OCI-LY3 (cell line): Measurements from ENCODE around the gene MIEF1.

Experiments used
- H2AFZ ChIP-seq: fragments of 200-600, 300-600 bp; shearing (Covaris generic); 2 replicates; pipeline ENCODE4 v1.6.0; 2014; ENCODE audit warnings: antibody characterized with exemption, low read depth, low read length
- H3K27ac ChIP-seq: fragments of 200-600, 300-600 bp; sonication (generic); 2 replicates; pipeline ENCODE4 v1.5.1; 2014; ENCODE audit warnings: mild to moderate bottlenecking, low read length, moderate library complexity, mixed read lengths
- H3K27me3 ChIP-seq: fragments of 200-600, 300-600 bp; sonication (generic); 2 replicates; pipeline ENCODE4 v1.6.1; 2014; ENCODE audit warnings: low read depth, low read length, mixed read lengths
- H3K36me3 ChIP-seq: fragments of 200-600, 300-600 bp; sonication (generic); replicated peaks from 2 replicates; pipeline ENCODE3; 2014; ENCODE audit warnings: low read depth, low read length, mixed read lengths
- H3K4me1 ChIP-seq: fragments of 300-600, 200-600 bp; sonication (generic); 2 replicates; pipeline ENCODE4 v1.6.1; 2014; ENCODE audit warnings: low read length, mixed read lengths
- H3K4me2 ChIP-seq: fragments of 200-600, 300-600 bp; sonication (generic); 2 replicates; pipeline ENCODE4 v1.6.1; 2014; ENCODE audit warnings: low read length, mixed read lengths
- H3K4me3 ChIP-seq: fragments of 300-600, 200-600 bp; sonication (generic); 2 replicates; pipeline ENCODE4 v1.5.1; 2014; ENCODE audit warnings: antibody characterized with exemption, mild to moderate bottlenecking, low read length, moderate library complexity
- H3K79me2 ChIP-seq: fragments of 300-600, 200-600 bp; shearing (Covaris generic); 2 replicates; pipeline ENCODE4 v1.6.1; 2014; ENCODE audit warnings: mild to moderate bottlenecking, low read length, mixed read lengths
- H3K9ac ChIP-seq: fragments of 300-600, 200-600 bp; shearing (Covaris generic); 2 replicates; pipeline ENCODE4 v1.6.0; 2014; ENCODE audit warnings: mild to moderate bottlenecking, low read length, moderate library complexity
- H3K9me3 ChIP-seq: fragments of 200-600, 300-600 bp; shearing (Covaris generic); 2 replicates; pipeline ENCODE4 v1.6.1; 2014; ENCODE audit warnings: low read length, mixed read lengths; ENCODE audit not compliant: insufficient read depth
- H4K20me1 ChIP-seq: fragments of 200-600, 300-600 bp; sonication (generic); 2 replicates; pipeline ENCODE4 v1.6.1; 2016; ENCODE audit warnings: low read length, mixed read lengths; ENCODE audit not compliant: insufficient read depth
- EZH2phosphoT487 ChIP-seq: fragments of 200-600 bp; shearing (Covaris generic); IDR thresholded peaks from 2 replicates; pipeline ENCODE4 v1.6.1; 2018; ENCODE audit warnings: antibody characterized with exemption, mixed run types, low read depth
- TF ChIP-seq, protein P1 (sequence below): fragments of 200-600, 300-600 bp; sonication (generic); IDR thresholded peaks from 2 replicates; pipeline ENCODE4 v1.5.1; 2014; ENCODE audit warnings: antibody characterized with exemption, low read length, low read depth

MIEF1 gene

DNA sequence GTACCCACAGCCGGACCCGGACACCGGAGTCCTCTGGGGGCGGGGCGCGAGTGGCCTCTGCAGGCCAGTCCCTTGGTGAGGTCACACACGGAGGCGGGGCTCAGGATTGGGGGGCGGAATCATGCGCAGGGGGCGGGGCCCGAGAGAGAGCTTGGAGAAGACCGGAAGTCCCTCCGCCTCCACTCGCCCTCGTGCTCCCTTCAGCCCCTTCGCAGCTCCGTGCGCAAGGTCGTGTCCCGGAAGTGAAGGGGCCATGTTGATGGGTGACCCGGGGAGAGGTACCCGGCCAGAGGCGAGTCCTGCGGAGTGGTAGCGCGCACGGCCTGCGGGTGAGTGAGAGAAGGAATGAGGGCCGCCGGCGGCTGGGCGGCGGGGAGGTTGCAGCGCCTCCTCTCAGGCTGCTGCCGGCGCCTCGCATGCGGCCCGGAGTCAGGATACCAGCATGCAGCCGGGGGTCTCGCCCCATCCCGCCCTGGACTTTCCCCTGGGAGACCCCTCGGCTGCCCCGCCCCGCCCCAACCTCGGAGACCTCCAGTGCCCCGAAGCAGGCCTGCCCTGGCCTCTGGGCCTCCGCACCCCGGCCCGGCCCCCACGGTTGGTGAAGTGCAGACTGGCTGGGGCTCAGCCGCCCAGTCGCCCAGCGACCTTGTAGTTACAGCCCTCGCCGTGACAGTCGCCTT, at the start of gene MIEF1:
Gene MIEF1 (plus strand): TSS at position 182 of the 680 bp plus-strand sequence. CDS start 9,005 bp downstream, outside the sequence.
- Histone ChIP-seq H3K4me2 (peak within 1 kb of the TSS; percentile 91), H3K27ac (peak within 1 kb of the TSS; percentile 31), H3K79me2 (peaks cover 50% of the 10 kb centered on the region), H4K20me1 (no peaks in the 10 kb centered on the region), H3K27me3 (no peaks in the 10 kb centered on the region), H3K9ac (peak within 1 kb of the TSS; percentile 91), H3K4me3 (peak within 1 kb of the TSS; percentile 90), H3K36me3 (peaks cover 29% of the 10 kb centered on the region), H3K4me1 (peaks cover 18% of the 10 kb centered on the region), H3K9me3 (no peaks in the 10 kb centered on the region), H2AFZ (peak within 1 kb of the TSS; percentile 50)
- TF ChIP-seq EZH2phosphoT487, result no peak
- TF ChIP-seq, protein P1, sequence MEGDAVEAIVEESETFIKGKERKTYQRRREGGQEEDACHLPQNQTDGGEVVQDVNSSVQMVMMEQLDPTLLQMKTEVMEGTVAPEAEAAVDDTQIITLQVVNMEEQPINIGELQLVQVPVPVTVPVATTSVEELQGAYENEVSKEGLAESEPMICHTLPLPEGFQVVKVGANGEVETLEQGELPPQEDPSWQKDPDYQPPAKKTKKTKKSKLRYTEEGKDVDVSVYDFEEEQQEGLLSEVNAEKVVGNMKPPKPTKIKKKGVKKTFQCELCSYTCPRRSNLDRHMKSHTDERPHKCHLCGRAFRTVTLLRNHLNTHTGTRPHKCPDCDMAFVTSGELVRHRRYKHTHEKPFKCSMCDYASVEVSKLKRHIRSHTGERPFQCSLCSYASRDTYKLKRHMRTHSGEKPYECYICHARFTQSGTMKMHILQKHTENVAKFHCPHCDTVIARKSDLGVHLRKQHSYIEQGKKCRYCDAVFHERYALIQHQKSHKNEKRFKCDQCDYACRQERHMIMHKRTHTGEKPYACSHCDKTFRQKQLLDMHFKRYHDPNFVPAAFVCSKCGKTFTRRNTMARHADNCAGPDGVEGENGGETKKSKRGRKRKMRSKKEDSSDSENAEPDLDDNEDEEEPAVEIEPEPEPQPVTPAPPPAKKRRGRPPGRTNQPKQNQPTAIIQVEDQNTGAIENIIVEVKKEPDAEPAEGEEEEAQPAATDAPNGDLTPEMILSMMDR, result no peak

DNA sequence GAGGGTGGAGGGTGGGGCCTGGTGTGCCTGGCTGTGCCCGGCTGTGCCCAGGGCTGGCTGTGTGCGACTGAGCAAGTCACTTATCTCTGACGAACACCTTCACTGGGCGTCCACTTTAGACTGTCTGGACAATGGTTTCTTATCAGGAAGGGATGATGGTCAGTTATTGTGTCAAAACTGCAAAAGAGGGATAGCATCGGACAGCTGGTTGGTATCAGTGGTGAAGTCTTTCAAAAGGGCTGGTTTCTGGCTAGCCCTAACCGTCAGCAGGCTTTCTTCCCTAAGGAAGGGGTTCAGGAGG, 49.4 kb upstream of the MIEF1 start:
- Histone ChIP-seq H3K9me3 (no peaks in the 10 kb centered on the region), H3K9ac (no peak overlapping the region; the same call in 1 of the 2 replicates), H3K4me3 (0 out of 2 replicates have a peak overlapping the region, but pooled peaks have one; percentile 0), H2AFZ (no peak overlapping the region), H4K20me1 (peaks cover 74% of the 10 kb centered on the region), H3K27me3 (no peaks in the 10 kb centered on the region), H3K4me2 (peak overlapping the region; percentile 35), H3K27ac (peak overlapping the region; percentile 56), H3K36me3 (peaks cover 70% of the 10 kb centered on the region), H3K4me1 (peaks cover 83% of the 10 kb centered on the region), H3K79me2 (peaks cover 96% of the 10 kb centered on the region)
- no peak for TF ChIP-seq EZH2phosphoT487
- TF ChIP-seq, protein P1, result no peak

DNA sequence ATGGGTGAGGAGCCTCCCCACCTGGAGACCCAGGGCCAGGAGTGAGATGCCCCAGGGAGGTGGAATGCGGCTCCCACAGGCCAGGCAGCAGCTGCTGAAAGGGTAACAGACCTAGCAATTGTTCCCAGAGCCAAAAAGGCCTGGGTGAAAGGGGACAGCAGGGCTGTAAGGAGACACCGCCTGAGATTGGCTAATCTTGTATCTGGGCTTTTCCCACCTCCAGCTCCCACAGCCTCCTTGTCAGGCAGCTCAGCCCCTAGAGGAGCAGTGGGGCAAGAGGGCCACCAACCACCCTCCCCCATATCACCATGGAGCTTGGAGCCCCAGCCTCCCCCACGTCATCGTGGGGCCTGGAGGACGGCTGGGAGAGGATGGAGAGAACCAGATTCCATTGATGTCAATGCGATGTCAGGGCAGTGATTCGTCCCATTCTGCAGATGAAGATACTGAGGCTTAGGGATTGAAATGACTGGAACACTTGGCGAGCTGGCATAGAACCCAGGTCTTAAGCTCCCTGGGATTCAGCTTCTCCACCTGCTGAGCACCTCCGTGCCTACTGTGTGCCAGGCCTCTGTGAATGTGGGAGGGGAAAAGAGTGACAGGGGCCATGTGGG, 48.2 kb upstream of the MIEF1 start:
- peaks cover 63% of the 10 kb centered on the region for H3K36me3 ChIP-seq
- H3K9ac ChIP-seq, result no peak overlapping the region
- H3K9me3 ChIP-seq, result no peaks in the 10 kb centered on the region

DNA sequence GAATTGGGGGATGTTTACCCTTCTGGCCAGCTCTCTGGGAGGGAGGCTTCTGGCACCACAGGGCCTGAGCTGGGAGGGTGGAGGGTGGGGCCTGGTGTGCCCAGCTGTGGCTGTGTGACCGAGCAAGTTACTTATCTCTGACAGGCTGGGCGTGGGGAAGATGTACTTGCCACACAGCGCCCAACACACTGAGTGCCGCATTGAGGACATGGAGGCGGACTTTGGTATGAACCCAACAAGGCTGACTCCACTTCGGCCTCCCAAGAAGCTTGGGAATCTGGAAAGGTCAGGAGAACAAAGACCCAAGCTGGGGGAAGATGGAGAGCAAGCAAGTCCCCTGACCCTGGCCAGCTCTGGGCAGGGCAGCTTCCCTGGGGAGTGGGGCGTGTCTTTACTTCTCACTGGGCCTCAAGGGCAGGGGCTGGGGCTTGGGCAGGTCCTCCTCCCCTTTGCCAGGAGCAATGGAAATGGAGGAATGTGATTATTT, 47.7 kb upstream of the MIEF1 start:
- Histone ChIP-seq H2AFZ (no peak overlapping the region), H3K27ac (peak overlapping the region; percentile 48), H4K20me1 (peaks cover 63% of the 10 kb centered on the region), H3K4me2 (peak overlapping the region; percentile 29; the same call in 1 of the 2 replicates), H3K36me3 (peaks cover 57% of the 10 kb centered on the region), H3K79me2 (peaks cover 96% of the 10 kb centered on the region), H3K27me3 (no peaks in the 10 kb centered on the region), H3K4me1 (peaks cover 76% of the 10 kb centered on the region), H3K9ac (no peak overlapping the region), H3K4me3 (no peak overlapping the region), H3K9me3 (no peaks in the 10 kb centered on the region)
- TF ChIP-seq EZH2phosphoT487, result no peak
- TF ChIP-seq, protein P1, result no peak

More for the DNA sequence above, 48.2 kb upstream of the MIEF1 start:
- H3K27ac ChIP-seq, result peak overlapping the region; percentile 48
- peaks cover 69% of the 10 kb centered on the region for H4K20me1 ChIP-seq
- peaks cover 96% of the 10 kb centered on the region for H3K79me2 ChIP-seq
- peaks cover 76% of the 10 kb centered on the region for H3K4me1 ChIP-seq
- no peaks in the 10 kb centered on the region for H3K27me3 ChIP-seq
- TF ChIP-seq, protein P1, result no peak
- no peak for TF ChIP-seq EZH2phosphoT487
- H3K4me3 ChIP-seq, result no peak overlapping the region
- peak overlapping the region; percentile 29 for H3K4me2 ChIP-seq
- H2AFZ ChIP-seq, result no peak overlapping the region
